ENCODE results near the gene MGST2.

Gene MGST2

GRCh38 chr4:139622901-139623381, 42.7 kb upstream of the MGST2 start:
- no peaks in the 10 kb centered on the region for H3F3A ChIP-seq (ENCODE audit: control insufficient read depth, insufficient read depth)
- TF ChIP-seq, protein P1, sequence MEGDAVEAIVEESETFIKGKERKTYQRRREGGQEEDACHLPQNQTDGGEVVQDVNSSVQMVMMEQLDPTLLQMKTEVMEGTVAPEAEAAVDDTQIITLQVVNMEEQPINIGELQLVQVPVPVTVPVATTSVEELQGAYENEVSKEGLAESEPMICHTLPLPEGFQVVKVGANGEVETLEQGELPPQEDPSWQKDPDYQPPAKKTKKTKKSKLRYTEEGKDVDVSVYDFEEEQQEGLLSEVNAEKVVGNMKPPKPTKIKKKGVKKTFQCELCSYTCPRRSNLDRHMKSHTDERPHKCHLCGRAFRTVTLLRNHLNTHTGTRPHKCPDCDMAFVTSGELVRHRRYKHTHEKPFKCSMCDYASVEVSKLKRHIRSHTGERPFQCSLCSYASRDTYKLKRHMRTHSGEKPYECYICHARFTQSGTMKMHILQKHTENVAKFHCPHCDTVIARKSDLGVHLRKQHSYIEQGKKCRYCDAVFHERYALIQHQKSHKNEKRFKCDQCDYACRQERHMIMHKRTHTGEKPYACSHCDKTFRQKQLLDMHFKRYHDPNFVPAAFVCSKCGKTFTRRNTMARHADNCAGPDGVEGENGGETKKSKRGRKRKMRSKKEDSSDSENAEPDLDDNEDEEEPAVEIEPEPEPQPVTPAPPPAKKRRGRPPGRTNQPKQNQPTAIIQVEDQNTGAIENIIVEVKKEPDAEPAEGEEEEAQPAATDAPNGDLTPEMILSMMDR (IDR thresholded peaks at IDR 0.05; ENCODE audit: low read depth, low read length, poor library complexity, severe bottlenecking): no peak
- no peak for TF ChIP-seq EZH2phosphoT487 (IDR thresholded peaks at IDR 0.05; ENCODE audit: borderline replicate concordance, low read length)

DNA sequence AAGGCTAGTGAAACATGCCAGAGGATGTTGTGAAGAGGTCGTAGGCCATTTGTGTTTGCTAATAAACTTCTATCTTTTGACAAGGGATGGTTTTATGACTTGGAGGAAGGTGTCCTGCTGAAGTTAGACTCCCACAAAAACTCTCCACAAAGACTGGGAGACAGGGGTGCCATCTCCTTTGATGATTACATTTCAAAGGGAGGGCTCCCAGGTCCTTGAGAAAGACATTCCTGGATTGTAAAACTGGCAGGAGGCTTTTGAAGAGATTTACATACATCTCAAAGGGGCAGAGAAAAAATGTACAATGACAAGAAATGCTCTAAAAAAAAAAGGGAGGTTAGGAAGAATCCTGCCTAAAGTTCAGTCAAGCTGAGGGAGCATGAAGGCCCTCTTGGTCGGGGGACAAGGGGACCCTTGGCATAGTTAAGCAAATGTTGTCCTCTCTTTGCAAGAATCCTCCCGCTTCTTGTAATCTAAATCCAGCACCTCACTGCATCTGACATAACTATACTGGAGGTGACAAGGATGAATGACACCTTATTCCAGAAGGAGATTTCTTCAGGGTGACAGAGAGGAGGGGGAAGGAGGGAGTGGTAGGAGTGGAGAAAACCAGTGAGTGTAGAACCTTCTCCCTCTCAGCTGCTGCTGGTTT, 41.1 kb upstream of the MGST2 start:
- Histone ChIP-seq H3K79me2 (ENCODE audit: control insufficient read depth, low read length) (no peaks in the 10 kb centered on the region), H3K36me3 (ENCODE audit: control insufficient read depth, low read length) (no peaks in the 10 kb centered on the region), H4K20me1 (ENCODE audit: control insufficient read depth, insufficient read depth, low read depth, low read length) (no peaks in the 10 kb centered on the region), H3K4me1 (ENCODE audit: control insufficient read depth, low read length) (no peaks in the 10 kb centered on the region), H3K9me2 (replicated peaks; ENCODE audit: control insufficient read depth, low read length) (no peaks in the 10 kb centered on the region), H3K27ac (ENCODE audit: low read depth, low read length) (no peak overlapping the region), H3K4me3 (ENCODE audit: low read length) (no peak overlapping the region), H3F3A (ENCODE audit: control insufficient read depth, insufficient read depth) (no peaks in the 10 kb centered on the region), H3K27me3 (ENCODE audit: control insufficient read depth, low read length) (0 out of 2 replicates have a peak, but pooled peaks cover 8% of the 10 kb centered on the region), H3K9me3 (ENCODE audit: control insufficient read depth, insufficient read depth, low read length) (no peaks in the 10 kb centered on the region), H3K4me2 (ENCODE audit: low read length) (no peak overlapping the region)
- TF ChIP-seq, protein P1 (IDR thresholded peaks at IDR 0.05; ENCODE audit: low read depth, low read length, poor library complexity, severe bottlenecking): no peak
- no peak for TF ChIP-seq EZH2phosphoT487 (IDR thresholded peaks at IDR 0.05; ENCODE audit: borderline replicate concordance, low read length)

More at GRCh38 chr4:139622901-139623381, 42.7 kb upstream of the MGST2 start:
- Histone ChIP-seq H3K36me3 (ENCODE audit: control insufficient read depth, low read length) (no peaks in the 10 kb centered on the region), H3K79me2 (ENCODE audit: control insufficient read depth, low read length) (no peaks in the 10 kb centered on the region), H3K4me2 (ENCODE audit: low read length) (no peak overlapping the region), H3K27ac (ENCODE audit: low read depth, low read length) (no peak overlapping the region), H3K4me1 (ENCODE audit: control insufficient read depth, low read length) (no peaks in the 10 kb centered on the region), H3K27me3 (ENCODE audit: control insufficient read depth, low read length) (0 out of 2 replicates have a peak, but pooled peaks cover 8% of the 10 kb centered on the region), H3K9me3 (ENCODE audit: control insufficient read depth, insufficient read depth, low read length) (no peaks in the 10 kb centered on the region), H3K9me2 (replicated peaks; ENCODE audit: control insufficient read depth, low read length) (no peaks in the 10 kb centered on the region), H3K4me3 (ENCODE audit: low read length) (no peak overlapping the region), H4K20me1 (ENCODE audit: control insufficient read depth, insufficient read depth, low read depth, low read length) (no peaks in the 10 kb centered on the region)

GRCh38 chr4:139625093-139625455, 40.5 kb upstream of the MGST2 start:
- no peaks in the 10 kb centered on the region for H3K36me3 ChIP-seq (ENCODE audit: control insufficient read depth, low read length)
- no peaks in the 10 kb centered on the region for H4K20me1 ChIP-seq (ENCODE audit: control insufficient read depth, insufficient read depth, low read depth, low read length)
- no peak overlapping the region for H3K4me2 ChIP-seq (ENCODE audit: low read length)
- TF ChIP-seq, protein P1 (IDR thresholded peaks at IDR 0.05; ENCODE audit: low read depth, low read length, poor library complexity, severe bottlenecking): no peak
- TF ChIP-seq EZH2phosphoT487 (IDR thresholded peaks at IDR 0.05; ENCODE audit: borderline replicate concordance, low read length): no peak
- H3K27ac ChIP-seq (ENCODE audit: low read depth, low read length): no peak overlapping the region
- H3K4me3 ChIP-seq (ENCODE audit: low read length): no peak overlapping the region
- no peaks in the 10 kb centered on the region for H3K4me1 ChIP-seq (ENCODE audit: control insufficient read depth, low read length)
- no peaks in the 10 kb centered on the region for H3K9me3 ChIP-seq (ENCODE audit: control insufficient read depth, insufficient read depth, low read length)
- no peaks in the 10 kb centered on the region for H3F3A ChIP-seq (ENCODE audit: control insufficient read depth, insufficient read depth)
- no peaks in the 10 kb centered on the region for H3K9me2 ChIP-seq (replicated peaks; ENCODE audit: control insufficient read depth, low read length)
- peaks cover 8% of the 10 kb centered on the region for H3K27me3 ChIP-seq (ENCODE audit: control insufficient read depth, low read length)
- no peaks in the 10 kb centered on the region for H3K79me2 ChIP-seq (ENCODE audit: control insufficient read depth, low read length)

Measured in DOHH2 (cell line).